ENCODE data around the gene SNX5.

The SNX5 gene

DNA sequence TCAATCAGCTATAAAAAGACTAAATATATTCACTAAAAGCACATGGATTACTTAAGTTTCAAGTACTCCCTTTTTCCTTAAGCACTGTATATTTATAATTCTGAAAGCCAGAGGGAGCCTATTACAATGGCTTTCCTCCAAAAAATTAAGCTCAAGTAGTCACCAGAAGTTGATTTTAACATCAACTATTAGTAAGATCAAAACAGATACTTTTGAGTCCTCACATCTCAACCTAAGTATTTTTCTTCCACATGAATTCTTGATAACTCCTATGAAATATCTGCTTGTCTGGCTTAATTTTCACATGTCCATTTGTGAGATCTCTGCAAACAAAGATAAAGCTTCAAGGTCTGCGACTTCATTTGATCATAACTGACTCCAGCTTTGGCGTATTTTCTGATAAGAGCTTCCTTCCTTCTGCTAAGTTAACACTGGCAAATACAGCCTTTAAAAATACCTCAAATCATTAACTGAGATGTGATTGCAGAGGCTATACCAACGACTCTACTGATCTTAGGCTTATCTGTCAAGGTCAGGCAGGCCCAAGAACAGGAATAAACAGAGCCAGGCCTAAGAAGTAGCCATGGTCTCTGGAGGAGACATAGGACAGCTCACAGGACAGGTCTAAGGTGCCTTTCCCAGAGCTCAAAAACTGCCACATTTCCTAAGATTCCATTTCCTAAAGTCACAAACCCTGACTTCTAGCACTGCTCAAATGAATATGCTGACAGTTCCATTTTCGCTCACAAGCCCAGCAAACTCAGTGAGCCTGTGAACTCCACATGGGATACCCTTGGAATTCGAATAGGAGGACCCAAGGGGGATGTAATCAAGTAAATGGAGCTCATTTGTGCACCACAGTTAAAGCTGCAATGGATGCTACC lies 10.0 kb downstream of the SNX5 start:
- DNase-seq: no peak

DNA sequence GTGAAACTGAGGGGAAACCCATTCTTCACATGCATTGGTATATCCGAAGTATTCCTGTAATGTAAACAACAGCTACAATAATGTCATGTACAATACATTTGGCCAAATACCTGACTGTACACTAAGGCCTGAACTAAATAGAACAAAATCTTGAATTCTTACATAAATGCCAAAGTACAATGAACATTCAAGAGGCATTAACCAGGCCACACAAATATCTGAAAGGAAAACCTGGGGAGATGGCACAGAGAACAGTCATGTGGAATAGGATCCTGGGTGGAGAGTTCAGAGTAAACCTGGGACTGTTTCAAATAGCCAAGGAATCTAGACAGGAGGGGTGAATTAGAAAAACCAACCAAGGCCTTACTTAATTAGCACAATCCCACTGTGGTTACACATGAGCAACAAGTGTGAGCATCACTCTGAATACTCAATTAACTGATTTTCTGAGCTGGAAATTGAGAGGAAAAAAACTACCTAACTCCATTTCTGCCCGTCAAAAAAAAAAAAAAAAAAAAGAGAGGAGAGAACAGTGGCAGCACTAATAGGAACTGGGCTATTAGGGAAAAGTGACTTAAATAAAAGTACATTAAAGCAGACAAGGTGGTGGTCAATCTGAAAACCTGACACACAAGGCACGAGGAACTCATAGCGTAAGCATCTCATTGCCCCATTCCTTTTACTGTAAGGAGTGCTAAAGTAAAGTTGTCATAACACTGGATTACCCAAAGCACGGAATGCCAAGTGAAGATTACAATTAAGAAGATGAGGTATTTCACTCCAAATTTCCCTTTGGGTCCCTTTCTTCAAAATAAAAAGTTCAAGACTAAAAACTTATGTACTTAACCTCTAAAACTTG lies 10.9 kb downstream of the SNX5 start:
- DNase-seq: no peak

DNA sequence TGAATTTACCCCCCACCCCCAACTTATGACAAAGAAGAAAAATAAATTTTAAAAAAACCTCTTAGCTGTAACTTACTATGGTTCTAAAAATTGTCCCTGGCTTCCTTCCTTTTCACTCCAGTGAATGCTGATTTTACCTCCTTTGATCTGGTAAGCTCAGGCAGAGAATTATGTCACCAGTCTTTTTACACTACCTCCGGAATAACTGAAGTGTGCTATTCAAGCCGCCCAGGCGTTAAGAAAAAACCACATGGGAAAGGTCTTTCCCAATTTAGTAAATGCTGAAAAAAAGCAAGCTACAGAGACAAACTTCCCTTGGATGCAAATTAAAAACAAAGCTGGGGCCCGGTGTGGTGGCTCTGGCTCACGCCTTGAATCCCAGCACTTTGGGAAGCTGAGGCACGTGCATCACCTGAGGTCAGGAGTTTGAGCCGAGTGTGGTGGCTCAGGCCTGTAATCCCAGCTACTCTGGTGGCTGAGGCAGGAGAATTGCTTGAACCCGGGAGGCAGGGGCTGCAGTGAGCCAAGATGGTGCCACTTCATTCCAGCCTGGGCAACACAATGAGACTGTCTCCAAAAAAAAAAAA lies 12.4 kb downstream of the SNX5 start:
- no peak for DNase-seq

DNA sequence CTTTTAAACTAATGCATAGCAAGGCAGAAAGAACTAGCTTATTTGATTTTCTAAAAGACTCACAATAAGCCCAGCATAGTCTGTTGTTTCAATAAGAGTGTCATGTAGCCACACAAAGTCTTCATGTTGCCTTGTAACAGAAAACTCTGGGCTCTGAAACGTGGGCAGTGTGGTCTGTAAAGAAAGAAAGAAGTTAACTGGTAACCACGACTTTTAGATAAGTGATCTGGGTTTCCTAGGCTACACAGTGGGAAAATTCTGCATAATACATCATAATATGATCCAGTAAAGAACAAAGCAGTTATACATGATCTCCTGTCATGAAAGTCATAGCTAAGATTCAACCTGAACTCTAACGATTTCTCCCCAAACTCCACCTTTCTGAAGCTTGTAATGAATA lies 13.3 kb downstream of the SNX5 start:
- DNase-seq: no peak

DNA sequence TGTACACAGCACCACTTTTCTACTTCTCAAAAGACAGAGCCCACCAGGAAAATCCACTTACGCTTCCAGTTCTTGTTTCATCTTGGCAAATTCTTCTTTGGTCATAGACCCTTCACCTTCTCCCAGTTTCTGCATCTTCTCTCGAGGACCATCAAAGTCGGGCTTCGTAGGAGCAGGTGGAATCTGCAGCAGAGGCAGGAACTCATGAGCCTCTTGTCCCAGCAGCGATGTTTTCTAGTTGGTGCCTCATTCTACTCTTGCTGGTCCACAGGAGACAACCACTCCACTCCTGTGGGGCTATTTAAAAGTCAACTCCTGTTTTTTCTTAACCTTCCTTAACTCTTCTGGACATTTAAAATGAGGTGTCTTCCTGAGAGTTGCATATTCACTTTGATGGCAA lies 14.7 kb downstream of the SNX5 start:
- no peak for DNase-seq

DNA sequence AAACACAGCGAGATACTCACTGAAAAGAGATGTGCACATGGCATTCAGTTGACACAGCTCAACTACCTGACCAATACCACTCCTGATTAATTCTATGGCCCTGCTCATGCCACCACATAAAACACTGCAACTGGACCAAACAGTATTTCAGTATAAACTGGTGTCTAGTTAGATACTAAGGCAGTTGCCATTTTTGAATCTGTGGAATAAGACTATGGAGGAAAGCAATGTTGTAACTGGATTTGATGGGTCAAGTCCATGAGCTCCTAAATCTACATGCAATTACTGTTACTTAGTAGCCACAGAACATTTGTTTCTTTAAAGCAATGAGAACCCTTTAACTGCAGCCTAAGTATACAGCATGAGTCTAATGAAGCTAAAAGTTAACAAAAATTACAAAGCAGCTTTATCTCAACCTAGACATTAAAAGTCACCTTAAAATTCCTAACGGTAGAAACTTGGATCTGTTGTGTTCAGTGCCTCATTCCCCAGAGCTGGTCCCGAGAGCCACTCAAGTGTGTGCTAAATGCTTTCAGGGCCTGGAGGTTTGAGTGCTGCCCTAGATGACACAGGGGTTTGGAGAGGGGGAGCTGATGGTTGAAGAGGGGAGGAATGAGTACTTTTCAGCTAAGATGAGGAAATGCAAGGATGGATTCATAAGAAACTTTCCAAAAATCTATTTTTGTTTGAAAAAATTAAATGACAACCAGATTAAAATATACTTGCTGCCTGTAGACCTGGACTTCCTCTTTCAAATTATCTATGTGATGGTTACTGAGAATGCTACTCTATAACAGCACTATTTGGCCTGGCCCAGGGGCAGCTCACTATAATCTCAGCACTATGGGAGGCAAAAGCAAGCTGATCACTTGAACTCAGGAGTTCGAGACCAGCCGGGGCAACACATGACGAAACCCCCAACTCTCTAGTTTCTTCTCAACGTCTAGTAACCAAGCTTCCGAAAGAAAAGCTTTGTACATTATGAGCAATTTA lies 15.6 kb downstream of the SNX5 start:
- no peak for DNase-seq

DNA sequence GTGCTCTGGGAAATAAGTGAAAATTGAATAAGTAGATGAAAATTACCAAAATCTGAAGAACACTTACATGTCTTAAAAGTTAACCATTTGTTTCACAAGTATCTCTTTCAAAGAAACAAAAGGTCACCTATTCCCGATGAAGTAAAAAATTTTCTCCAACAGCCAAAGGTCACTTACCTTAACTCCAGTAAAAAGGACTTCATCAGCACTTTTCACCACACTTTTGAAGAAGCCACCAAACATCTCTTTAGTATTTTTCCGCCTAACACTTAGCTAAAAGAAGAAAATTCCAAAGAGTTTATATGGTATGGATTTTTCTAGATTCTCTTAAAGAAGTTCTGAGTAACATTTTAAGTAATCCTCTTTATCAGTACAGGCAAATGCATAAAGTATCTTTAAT lies 17.3 kb downstream of the SNX5 start:
- DNase-seq: no peak

DNA sequence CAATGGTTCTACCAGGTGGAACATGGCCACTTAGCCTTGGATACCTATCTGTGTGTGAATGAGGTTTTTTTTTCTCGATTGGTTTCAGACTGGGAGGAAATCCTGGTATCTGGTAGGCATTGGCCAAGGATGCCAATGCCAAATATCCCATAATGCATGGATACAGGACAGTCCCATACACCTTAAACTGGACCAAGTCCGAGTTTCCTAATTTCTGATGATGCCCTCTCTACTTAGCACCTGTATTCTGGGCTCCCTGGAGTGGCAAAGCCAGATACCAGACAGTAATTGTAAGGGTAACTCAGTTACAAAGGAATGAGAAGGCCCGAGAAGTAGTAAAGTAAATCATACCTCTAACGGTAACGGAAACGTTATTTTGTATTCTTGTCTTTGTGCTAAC lies 17.9 kb downstream of the SNX5 start:
- DNase-seq: no peak

DNA sequence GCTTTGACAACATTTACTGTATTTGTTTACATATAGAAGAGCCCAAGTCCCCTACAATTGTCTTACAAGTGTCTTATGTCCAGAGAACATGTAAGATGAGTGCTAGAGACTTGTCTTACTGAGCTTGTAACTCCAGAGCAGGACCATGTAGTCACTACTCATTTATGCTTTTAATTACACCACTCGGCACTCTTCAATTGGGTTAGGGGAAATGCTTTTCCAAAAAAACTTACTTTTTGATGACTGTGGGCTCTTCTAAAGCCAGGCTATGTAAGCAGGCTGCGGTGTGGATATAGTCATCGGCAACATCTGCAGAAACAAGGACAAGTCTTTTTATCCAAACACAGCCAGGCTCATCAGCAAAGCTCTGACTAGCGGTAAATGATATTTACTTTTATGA lies 18.7 kb downstream of the SNX5 start:
- DNase-seq: no peak

DNA sequence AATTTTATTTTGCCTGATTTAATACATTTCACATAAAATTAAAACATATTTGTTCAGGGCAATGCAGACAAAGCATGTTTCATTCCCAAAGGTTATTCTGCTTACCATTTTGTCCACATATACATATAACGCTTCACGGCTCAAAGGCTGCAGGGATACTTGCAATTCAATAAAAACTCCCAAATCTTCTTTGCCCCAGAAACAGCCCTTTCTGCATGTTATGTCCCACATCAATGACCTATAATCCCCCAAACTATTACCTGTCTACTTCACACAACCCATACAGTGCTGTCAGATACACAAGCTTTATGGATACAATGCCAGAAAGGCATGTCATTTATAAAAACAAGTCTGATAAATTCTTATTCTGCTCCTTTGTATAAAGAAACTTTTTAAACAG lies 20.2 kb downstream of the SNX5 start:
- no peak for DNase-seq

DNA sequence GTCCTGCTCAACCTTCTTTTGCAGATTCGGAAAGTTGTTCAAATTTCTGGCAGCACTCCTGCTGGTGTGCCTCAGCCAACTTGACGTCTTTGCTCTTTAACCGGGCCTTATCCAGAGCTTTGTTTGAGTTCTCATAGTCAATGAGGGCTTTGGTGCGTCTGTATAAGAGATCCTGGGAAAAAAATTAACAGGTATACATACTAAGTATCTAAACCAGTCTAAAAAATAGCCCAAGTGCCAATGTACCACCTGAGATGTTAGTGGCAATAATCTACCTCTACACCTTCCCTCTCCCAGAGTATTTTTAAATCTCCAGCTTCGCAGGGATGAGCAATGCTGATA lies 21.1 kb downstream of the SNX5 start:
- DNase-seq: no peak

DNA sequence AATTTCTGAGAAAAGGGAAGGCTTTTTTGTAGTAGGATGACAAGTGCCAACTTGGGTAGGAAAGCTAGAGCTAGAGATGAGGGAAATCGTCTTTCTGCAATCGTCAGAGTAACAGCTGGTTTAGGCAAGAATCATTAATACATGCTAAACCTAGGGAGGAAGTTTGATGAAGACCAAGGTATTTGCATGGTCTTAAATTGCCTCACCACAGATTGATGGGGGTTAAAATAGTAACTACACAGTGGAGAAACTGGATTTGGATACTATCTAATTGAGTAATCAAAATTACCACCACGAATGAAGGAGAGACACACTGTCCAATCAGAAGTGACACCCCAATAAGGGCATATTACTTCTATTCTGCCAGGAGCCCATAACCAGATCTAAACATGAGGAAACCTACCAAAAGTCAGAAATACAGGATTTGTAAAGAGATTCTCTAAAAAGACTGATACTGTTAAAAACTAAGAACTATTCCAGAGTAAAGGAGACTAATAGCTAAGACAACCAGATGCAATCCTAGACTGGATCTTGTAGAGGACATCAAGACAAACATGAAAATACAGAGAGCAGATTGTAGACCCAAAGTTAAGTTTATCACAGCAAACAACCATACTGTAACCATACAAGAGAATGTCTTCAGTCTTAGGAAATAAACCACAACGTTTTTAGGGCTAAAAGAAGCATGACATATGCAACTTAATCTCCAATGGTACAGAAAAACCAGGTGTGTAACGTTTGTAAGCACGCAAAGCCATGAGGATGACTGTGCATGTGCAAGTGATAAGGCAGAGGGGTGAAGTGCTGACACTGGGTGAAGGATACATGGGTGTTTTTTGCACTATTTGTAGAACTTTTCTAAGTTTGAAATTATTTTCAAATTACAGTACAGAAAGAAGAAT lies 21.8 kb downstream of the SNX5 start:
- no peak for DNase-seq

DNA sequence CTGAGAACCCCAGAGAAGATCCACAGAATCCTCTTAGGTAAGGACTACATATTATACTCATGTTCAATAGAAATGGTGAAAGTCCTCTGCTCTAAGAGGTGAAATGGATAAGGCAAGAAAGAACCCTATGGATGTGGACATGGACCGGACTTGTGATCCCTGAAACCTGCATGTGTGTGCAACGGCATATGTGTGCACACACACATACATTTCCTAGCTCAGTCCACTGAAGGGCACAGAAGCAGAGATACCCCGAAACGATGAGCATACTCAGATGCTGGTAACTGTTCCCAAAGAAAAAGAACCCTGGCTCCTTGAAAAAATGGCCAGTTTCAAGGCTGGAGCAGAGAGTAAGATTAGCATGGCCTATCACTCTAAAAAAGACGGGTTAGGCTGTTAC lies 22.6 kb downstream of the SNX5 start:
- no peak for DNase-seq

DNA sequence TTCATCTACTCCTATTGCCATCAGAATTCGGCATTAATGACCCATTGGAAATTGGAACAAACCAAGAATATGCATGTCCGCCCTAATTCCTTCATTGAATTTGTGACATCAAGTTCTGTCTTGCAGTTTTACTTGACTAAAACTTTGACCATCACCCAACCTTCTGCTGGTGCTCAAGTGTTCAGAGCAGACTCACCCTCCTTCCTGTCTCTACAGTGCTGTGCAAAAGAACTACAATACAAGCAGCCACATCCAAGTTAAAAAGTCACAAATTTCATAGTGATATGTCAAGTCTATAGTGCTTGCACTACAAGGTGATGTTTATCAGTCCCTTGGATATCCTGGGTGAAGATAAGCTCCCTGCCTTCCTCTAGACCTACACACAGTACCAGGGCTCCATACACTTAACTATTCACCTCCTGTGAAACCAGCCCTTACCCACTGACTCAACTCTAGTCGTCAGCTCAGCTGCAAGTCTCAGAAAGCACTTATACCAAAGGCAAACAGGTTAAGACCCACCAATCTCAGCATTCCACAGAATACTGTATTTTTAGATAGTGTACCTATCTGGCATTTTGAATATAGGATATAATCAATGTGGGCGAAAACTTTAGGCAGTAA lies 23.6 kb downstream of the SNX5 start:
- no peak for DNase-seq

DNA sequence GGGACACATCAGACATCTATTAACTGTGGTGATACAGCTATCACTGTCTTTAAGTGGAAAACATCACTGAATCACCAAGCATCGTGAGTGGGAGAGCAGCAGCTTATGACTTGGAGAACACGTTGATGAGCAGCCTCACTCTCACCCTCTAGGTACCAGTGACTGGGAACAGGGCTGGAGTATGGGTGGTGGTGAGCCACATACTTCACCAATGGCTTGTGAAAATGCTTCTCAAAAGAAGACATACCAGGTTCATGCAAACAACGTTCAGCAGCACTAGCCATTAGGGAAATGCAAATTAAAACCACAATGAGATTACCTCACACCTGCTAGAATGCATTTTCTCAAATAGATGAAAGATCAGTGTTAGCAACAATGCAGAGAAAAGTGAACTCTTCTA lies 25.3 kb downstream of the SNX5 start:
- DNase-seq: no peak

DNA sequence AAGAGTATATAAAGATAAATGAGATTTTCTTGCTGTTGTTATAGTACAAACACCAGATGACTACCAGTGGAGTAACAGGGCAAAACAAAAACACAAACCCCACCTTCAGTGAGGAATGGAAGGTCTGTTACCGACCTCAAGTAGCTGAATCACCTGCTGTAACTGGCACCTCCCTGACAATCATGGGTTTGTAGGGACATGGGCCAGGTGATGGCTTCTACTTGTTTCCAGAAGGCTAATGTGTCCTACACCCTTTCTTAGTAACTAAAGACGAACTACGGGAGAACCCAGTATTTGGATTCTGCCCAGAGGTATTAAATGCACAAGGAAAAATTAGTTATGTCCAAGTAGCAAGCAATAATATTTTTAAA lies 26.8 kb downstream of the SNX5 start:
- DNase-seq: no peak

DNA sequence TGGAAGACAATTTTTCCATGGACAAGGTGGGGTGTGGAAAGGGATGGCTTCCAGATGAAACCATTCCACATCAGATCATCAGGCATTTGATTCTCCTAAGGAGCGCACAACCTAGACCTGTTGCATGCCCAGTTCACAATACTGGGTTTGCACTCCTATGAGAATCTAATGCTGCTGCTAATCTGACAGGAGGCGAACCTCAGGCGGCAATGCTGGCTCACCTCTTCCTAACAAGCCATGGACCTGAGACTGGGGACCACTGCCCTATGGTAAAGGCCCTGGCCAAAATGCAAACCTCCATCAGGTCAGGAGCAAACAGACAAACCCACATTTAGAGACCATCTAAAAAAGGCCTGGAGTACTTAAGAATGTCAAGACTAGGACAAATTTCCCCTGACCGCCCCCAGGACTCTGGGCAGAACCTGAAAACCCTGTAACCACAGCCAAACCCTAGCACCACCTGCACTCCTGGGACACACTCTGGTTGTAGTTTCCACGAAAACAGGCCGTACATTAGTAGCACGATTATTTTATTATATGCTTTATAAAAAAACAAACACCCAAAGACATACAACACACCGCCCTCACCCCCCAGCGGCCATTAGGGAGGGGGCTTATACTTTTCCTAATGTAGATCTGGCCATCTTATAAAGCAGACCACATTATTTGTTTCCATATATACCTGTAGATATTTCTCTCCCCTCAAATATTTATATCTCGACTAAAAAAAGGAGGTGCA lies 27.3 kb downstream of the SNX5 start:
- DNase-seq: no peak

DNA sequence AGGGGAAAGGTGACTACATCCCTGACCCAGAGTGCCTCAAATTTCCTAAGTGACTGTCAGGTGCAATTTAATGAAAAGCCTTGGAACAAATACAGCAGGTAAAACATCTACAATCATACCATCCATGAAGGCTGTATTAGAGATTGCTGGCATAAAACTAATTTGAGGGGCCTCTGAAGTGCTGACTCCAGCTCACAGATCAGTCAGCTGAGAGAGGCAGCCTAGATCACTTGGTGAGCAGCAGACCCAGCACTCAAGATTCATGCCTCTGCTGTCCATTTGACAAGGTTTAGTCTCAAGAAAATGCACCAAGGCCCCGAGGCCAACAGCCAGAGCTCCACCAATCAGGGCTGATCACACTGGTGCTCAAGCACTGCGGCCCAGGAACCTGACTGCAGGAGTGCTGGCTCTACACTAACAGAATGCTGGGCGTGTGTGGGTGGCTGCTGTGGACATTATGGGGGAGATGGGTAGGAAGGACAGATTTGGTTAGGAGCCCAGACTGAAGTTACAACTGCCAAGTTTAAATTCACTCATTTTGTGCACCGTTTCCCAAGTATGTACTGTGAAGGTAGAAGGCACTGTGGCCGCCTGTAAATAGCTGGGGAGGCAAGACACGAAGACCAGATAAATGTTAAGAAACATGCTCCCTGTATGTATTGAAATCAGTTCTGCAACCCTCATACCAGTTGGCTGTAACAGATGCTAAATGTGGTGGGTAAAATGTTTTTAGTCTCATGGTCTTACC lies 28.2 kb downstream of the SNX5 start:
- no peak for DNase-seq

DNA sequence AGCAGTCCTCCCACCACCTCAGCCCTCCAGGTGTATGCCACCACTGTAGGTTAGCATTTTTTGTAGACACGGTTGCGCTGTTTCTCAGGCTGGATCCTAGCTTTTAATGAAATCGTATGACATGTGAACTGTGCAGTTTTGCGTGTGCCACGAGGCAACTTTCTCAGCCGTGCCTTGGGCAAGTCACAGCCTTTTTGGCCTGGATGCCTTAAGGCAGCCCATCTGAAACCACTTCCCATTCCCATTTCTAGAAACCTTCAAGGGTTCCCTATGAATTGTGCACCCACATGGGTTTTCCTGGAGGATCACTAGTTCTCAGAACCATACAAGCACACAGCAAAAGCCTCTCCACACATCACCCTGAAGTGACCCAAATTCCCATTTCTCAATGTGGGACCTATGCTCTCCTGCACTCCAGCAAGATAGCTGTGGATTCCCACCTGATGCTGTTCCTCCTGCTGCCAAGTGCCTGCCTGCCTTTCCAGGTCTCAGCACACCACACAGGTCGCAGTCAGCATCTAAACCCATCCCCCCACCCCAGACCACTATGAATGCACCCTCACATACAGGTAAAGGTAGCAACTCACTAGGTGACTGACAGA lies 28.9 kb downstream of the SNX5 start:
- DNase-seq: no peak
